ENCODE data around the gene GYPC.
"Not testable (repeated sequence)": the region's sequence is repeated elsewhere in the genome, so short reads cannot be mapped to it uniquely, and the experiment has no call there.

GYPC gene

GRCh38 chr2:126639276-126639675 is 16.7 kb upstream of the GYPC start:
- TF ChIP-seq CTCF (IDR thresholded peaks at IDR 0.05; ENCODE audit: insufficient read depth, low read length, poor library complexity, severe bottlenecking), result no peak
- no peaks in the 10 kb centered on the region for H3K27me3 ChIP-seq (replicated peaks; ENCODE audit: control insufficient read depth, insufficient read depth, low read length)

GRCh38 chr2:126641294-126641693 is 14.7 kb upstream of the GYPC start:
- H3K36me3 ChIP-seq (ENCODE audit: control insufficient read depth, insufficient read depth, low read length); H3K4me3 ChIP-seq (replicated peaks; ENCODE audit: low read depth, low read length); DNase-seq (ENCODE audit: extremely low read depth, insufficient read length); H3K27me3 ChIP-seq (replicated peaks; ENCODE audit: control insufficient read depth, insufficient read depth, low read length): not testable (repeated sequence)

More at GRCh38 chr2:126639276-126639675, 16.7 kb upstream of the GYPC start:
- DNase-seq (ENCODE audit: extremely low read depth, insufficient read length), result no peak
- no peaks in the 10 kb centered on the region for H3K36me3 ChIP-seq (ENCODE audit: control insufficient read depth, insufficient read depth, low read length)
- H3K4me3 ChIP-seq (replicated peaks; ENCODE audit: low read depth, low read length), result no peak overlapping the region

GRCh38 chr2:126642031-126642430 is 13.9 kb upstream of the GYPC start:
- no peak overlapping the region for H3K4me3 ChIP-seq (replicated peaks; ENCODE audit: low read depth, low read length)
- no peak for TF ChIP-seq CTCF (IDR thresholded peaks at IDR 0.05; ENCODE audit: insufficient read depth, low read length, poor library complexity, severe bottlenecking)
- H3K27me3 ChIP-seq (replicated peaks; ENCODE audit: control insufficient read depth, insufficient read depth, low read length), result no peaks in the 10 kb centered on the region
- no peaks in the 10 kb centered on the region for H3K36me3 ChIP-seq (ENCODE audit: control insufficient read depth, insufficient read depth, low read length)
- DNase-seq (ENCODE audit: extremely low read depth, insufficient read length), result no peak

GRCh38 chr2:126643431-126643830 is 12.5 kb upstream of the GYPC start:
- Histone ChIP-seq H3K36me3 (ENCODE audit: control insufficient read depth, insufficient read depth, low read length) (no peaks in the 10 kb centered on the region), H3K4me3 (replicated peaks; ENCODE audit: low read depth, low read length) (no peak overlapping the region), H3K27me3 (replicated peaks; ENCODE audit: control insufficient read depth, insufficient read depth, low read length) (no peaks in the 10 kb centered on the region)
- DNase-seq (ENCODE audit: extremely low read depth, insufficient read length), result no peak
- no peak for TF ChIP-seq CTCF (IDR thresholded peaks at IDR 0.05; ENCODE audit: insufficient read depth, low read length, poor library complexity, severe bottlenecking)

GRCh38 chr2:126643972-126644371 is 12.0 kb upstream of the GYPC start:
- no peaks in the 10 kb centered on the region for H3K27me3 ChIP-seq (replicated peaks; ENCODE audit: control insufficient read depth, insufficient read depth, low read length)
- DNase-seq (ENCODE audit: extremely low read depth, insufficient read length), result no peak
- no peak overlapping the region for H3K4me3 ChIP-seq (replicated peaks; ENCODE audit: low read depth, low read length)
- no peak for TF ChIP-seq CTCF (IDR thresholded peaks at IDR 0.05; ENCODE audit: insufficient read depth, low read length, poor library complexity, severe bottlenecking)
- no peaks in the 10 kb centered on the region for H3K36me3 ChIP-seq (ENCODE audit: control insufficient read depth, insufficient read depth, low read length)

- H3K4me3 ChIP-seq (replicated peaks; ENCODE audit: low read depth, low read length), result no peak overlapping the region
- no peak for TF ChIP-seq CTCF (IDR thresholded peaks at IDR 0.05; ENCODE audit: insufficient read depth, low read length, poor library complexity, severe bottlenecking)
These were observed 11.2 kb upstream of the GYPC start for GRCh38 chr2:126644630-126645191.

More at GRCh38 chr2:126644630-126645191, 11.2 kb upstream of the GYPC start:
- no peak for DNase-seq (ENCODE audit: extremely low read depth, insufficient read length)
- no peaks in the 10 kb centered on the region for H3K27me3 ChIP-seq (replicated peaks; ENCODE audit: control insufficient read depth, insufficient read depth, low read length)
- H3K36me3 ChIP-seq (ENCODE audit: control insufficient read depth, insufficient read depth, low read length), result no peaks in the 10 kb centered on the region

Data from GM06990 (cell line).